Loucy (cell line): ENCODE results near the gene WWOX.

Source experiments
- EZH2phosphoT487 ChIP-seq: fragments of 200-600 bp; IDR thresholded peaks from 2 replicates; pipeline ENCODE4 v1.6.1; 2018; ENCODE audit warnings: antibody characterized with exemption, mild to moderate bottlenecking, moderate library complexity, borderline replicate concordance
- TF ChIP-seq, protein P1 (sequence below): fragments of 200-600 bp; sonication (generic); conservative IDR thresholded peaks from 2 replicates; pipeline ENCODE4 v1.5.1; 2014; ENCODE audit warnings: mild to moderate bottlenecking, antibody characterized with exemption, low read length

- TF ChIP-seq, protein P1, sequence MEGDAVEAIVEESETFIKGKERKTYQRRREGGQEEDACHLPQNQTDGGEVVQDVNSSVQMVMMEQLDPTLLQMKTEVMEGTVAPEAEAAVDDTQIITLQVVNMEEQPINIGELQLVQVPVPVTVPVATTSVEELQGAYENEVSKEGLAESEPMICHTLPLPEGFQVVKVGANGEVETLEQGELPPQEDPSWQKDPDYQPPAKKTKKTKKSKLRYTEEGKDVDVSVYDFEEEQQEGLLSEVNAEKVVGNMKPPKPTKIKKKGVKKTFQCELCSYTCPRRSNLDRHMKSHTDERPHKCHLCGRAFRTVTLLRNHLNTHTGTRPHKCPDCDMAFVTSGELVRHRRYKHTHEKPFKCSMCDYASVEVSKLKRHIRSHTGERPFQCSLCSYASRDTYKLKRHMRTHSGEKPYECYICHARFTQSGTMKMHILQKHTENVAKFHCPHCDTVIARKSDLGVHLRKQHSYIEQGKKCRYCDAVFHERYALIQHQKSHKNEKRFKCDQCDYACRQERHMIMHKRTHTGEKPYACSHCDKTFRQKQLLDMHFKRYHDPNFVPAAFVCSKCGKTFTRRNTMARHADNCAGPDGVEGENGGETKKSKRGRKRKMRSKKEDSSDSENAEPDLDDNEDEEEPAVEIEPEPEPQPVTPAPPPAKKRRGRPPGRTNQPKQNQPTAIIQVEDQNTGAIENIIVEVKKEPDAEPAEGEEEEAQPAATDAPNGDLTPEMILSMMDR, result no peak
- no peak for TF ChIP-seq EZH2phosphoT487
These were observed 222.3 kb downstream of the WWOX start for GRCh38 chr16:78321620-78322360.
